Stimulated activated CD8-positive, alpha-beta memory T cell treated with anti-CD3 and anti-CD28 coated beads, Interleukin-15, amount 100 ng/mL, for 4 hours (primary cell): ENCODE data around the gene TOMM20.

Experiments
- DNase-seq, 2 donors: peaks; one replicate each; pipeline ENCODE4 v3.0.0-alpha.2; 2020; ENCODE audit warnings: low read depth in 2 of 2

Gene TOMM20

DNA sequence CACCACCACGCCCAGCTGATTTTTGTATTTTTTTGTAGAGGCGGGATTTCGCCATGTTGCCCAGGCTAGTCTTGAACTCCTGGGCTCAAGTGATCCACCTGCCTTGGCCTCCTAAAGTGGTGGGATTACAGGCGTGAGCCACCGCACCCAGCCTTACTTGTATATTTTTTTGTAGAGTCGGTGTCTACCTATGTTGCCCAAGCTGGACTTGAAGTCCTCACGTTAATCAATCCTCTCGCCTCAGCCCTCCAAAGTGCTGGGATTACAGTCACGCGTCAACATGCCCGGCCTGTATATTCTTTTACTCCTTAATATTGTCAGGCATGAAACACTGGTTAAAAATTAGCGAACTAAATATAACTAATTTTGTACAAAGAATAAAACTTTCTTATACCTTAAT is 5.5 kb upstream of the TOMM20 start:
- no peak for DNase-seq

DNA sequence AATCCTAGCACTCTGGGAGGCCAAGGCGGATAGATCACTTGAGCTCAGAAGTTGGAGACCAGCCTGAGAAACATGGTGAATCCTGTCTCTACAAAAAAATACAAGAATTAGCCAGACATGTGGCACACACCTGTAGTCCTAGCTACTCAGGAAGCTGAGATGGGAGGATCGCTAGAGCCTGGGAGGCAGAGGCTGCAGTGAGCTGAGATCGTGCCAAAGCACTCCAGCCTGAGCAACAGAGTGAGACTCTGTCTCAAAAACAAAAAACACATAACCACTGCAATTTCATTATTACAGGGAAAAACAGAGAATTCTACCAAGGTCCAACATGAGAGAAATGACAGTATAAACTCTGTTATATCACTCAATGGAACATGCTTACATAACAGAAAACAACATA is 4.4 kb upstream of the TOMM20 start:
- DNase-seq: no peak

DNA sequence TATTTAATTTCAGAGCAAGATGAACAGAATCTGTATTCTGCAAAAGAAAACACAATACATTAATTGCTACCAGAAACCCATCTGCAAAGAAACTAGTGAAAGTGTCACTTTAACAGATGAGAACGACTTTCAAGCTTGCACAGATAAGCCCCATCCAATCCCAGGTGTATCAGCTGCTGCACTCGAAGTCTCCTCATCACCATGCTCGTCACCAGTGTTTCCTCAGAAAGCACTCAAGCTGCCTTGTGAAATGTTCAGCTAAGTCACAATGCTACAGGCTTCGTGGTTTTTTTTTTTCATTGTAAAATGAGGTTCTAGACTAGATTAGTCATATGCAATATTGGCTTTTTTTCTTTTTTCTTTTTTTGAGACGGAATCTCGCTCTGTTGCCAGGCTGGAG is 3.3 kb upstream of the TOMM20 start:
- DNase-seq: no peak

DNA sequence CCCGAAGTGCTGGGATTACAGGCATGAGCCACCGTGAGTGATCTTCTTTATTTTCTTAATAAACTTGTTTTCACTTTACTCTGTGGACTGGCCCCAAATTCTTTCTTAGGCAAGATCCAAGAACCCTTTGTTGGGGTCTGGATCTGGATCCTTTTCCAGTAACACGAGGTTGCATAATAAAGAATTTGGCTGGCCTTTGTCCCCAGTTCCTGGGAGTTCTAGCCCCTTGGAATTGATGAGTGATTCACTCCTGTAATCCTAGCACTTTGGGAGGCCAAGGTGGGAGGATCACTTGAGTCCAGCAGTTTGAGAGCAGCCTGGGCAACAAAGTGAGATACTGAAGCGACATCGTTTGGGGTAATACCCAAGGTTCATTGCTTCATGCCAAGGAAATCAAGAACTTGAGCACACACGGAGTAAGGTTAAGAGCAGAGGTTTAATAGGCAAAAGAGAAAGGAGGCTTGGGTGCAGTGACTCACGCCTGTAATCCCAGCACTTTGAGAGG is 2.2 kb upstream of the TOMM20 start:
- DNase-seq: no peak

DNA sequence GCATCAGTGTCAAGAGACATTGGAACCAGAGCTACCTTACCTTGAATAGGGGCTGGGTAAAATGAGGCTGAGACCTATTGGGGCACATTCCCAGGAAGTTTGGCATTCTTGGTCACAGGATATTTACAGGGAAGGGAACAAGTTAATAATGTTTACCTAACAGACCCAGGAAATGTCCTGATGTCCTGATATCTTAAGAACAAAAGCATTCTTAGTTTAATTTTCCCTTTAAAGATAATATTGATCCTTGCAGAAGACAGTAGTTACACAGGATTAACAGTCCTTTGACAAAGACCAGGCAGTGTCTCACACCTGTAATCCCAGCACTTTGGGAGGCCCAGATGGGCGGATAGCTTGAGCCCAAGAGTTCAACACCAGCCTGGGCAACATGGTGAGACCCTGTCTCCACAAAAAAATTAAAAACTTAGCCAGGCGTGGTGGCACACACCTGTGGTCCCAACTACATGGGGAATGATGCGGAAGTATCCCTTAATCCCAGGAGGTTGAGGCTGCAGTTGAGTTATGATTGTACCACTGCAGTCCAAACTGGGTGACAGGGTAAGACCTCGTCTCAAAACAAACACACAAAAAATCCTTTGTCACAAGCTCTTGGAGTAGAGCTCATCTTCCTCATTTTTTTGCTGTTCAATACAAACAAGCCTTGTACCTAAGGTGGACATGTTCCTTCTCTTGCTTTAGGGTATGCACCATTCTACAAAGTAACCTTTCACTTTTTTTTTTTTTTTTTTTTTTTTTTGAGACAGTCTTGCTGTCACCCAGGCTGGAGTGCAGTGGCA is 1.3 kb upstream of the TOMM20 start:
- no peak for DNase-seq

DNA sequence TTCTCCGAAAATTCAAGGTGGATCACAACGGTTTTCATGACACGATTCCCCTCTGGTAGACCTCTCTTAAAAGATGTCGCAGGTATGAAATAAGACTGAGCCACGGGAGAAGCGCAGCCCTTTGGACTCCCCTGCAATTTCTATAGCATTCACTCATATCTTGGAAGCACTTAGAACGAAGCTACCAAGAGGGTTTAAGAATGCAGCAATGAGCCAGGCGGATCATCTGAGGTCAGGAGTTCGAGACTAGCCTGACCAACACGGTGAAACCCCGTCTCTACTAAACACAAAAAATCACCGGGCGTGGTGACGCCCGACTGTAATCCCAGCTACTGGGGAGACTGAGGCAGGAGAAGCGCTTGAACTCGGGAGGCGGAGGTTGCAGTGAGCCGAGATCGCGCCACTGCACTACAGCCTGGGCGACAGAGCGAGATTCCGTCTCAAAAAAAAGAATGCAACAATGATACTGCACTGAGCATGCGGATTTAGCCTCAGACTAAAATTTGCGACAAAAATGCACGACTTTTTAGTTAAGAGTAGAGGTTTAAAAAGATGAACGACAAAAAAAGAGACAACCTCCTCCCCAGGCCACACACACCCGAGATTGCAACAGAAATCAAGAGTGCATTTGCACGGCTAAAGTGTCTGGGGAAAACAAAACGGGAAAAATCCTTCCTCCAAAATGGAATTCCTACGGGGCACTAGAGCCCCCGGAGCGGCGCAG is 743 bp downstream of the TOMM20 start:
- DNase-seq: no peak

DNA sequence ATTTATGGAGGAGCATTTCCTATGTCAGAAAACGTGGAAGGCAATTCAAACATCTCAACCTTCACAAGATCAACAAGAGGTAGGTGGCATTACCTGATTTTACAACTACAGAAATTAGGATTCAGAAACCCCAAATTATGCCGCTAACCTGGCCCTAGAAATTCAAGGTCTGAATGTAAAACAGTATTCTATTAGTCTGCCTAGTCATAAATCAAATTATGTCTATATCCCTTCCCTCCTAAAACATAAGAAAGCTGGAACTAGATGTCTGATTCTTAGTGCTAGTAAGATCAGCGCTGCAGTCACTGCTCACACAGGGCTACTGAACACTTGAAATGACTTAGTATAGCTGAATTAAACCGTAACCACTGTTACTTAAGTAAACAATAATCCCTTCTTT is 1.4 kb downstream of the TOMM20 start:
- no peak for DNase-seq

DNA sequence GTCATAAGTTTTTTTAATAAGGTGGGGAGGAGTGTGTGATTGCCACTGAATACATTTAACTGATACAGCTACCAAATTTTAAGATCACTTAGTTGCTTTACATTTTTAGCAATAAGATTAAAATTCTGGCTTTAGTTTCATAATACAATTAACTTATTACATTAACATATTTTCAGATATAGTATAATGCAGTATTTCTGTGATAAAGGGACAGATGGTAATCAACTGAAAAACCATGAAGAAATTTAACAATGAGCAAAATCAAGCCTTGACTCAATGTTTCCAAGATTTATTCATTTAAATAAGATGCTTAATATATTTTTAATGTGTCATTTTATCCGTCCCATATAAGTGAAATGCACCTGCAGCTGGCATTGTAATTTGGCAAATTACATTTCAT is 4.0 kb downstream of the TOMM20 start:
- DNase-seq: no peak

DNA sequence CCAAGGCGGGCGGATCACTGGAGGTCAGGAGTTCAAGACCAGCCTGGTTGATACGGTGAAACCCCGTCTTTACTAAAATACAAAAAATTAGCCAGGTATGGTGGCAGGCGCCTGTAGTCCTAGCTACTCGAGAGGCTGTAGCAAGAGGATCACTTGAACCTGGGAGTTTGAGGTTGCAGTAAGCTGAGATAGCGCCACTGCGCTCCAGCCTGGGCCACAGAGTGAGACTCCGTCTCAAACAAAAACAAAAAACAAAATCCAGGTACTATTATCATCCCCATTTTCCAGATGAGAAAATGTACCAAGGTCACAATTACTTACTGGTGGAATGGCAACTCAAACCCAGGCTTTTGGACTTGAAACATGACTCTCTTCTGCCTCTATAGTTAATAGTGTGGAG is 4.5 kb downstream of the TOMM20 start:
- DNase-seq: no peak

DNA sequence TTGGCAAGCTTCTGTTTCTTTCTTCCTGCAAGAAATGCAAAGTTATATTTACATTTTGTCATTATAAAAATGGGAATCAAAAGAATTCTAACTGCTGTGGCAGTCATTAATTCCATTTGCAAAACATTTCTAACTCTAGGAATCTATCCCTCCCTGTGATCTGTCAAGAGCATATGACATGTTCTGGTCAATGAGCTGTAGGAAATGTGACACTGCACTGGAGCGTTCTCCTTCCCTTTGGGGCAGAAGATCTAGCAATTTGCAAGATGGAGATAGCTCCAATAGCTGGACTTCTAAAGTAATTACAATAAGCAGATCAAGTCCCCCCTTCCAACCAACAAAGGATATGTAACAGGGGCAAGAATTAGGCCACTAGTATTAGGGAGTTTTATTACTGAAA is 6.3 kb downstream of the TOMM20 start:
- DNase-seq: no peak

DNA sequence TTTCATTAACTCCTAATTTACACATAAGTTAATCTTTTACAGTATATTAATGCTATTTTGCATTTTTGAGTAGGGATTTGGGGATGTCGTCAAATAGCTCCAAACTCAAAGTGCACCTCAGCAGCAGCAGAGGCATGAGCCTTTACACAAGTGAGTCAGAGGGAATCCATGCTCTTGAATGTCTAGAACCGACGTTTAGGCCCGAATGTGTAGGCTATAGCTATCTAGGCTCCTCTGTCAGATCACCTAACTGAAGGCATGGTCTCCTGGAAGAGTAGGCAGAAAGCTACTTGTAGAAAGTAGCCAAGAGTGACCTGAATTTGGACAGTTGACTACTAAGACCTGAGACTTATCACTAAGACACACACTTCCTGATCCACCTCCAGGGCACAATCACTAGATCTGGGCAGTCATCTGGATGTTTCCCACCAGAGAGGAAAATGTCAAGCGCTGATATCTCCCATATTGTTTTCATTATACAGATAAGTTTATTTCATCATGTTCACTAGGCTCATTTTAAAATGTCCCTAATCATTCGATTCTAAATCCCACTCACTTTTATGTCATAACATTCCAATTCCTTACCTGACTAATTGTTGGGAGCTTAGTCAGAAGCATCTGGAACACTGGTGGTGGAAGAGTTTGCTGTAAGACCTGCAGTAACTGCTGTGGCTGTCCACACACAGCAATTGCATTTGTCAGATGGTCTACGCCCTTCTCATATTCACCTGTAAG is 15.3 kb downstream of the TOMM20 start:
- no peak for DNase-seq

DNA sequence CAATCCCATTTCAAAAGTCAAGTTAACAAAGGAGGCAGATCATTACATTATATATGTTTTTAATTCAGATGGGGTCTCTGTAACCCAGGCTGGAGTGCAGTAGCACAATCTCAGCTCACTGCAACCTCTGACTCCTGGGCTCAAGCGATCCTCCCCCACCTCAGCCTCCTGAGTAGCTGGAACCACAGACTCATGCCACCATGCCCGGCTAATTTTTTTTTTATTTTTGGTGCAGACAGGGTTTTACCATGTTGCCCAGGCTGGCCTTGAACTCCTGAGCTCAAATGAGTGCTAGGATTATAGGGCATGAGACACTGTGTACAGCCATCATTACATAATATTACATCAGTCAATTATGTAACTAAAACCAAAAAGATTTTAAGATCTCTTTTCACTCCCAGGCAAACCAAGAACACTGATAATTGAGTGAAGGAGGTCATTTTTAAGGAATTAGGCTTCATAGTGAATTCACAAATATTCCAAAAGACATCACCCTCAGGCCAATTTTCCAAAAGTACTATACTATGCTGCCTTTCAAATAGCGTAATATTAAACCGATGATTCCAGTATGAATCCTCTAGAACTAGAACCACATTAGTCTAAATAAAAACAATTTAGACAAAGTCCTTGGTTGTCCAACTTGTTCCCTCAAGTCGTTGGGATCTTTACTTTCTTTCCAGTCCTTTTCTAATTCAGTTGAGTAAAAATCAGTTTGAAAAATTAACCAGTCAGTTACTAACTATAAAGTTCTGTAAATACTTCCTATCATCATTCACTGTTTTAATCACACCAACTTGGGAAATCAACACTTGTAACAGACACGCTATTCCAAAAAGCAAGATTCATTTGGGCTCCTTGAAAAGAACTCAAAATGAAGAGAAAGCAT is 16.1 kb downstream of the TOMM20 start:
- no peak for DNase-seq

DNA sequence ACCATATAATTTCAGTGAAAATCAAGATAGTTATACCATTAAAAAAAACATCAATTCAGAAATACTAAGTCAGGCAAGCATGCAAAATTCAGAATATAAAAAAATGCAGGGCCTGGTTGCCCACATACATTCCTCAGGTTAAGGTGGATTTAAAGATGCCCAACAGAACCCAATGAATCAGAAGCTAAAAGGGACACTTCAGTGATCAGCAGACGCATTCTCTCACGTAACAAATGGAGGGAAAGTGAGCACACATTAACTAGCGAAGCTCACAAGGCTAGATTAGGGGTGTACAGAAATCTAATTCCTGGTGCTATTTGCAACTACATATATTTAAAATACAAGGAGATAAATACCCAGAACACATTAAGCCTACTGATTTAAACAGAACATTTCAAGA is 17.5 kb downstream of the TOMM20 start:
- DNase-seq: no peak

DNA sequence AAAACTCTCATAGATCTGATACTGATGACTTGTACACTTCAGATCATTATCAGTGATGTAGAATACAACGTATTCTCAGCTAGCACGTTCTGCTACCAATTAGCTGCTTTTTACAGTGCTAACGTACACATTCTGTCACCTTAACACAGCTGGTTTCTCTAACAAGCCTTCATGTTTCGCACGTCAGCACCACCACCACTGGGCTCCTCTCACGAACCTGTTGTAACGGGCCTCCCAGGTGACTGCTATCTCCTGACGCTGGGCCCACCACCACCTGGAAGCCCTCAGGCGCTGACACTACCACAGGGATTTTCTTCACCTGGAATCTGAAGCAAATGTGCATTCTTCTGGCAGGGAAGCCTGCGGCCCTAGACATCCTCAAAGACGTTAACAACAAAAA is 19.8 kb downstream of the TOMM20 start:
- DNase-seq: no peak

DNA sequence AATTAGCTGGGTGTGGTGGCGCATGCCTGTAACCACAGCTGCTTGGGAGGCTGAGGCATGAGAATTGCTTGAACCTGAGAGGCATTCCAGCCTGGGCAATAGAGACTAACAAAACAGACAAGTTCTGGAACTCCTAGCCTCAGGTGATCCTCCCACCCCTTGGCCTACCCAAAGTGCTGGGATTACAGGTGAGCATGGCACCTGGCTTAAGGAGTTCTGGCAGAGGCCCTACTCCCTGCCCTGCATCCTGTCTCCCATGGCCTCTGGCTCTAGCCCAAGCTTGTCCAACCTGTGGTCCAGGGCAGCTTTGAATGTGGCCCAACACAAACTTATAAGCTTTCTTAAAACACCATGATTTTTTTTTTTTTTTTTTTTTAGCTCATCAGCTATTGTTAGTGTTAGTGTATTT is 20.4 kb downstream of the TOMM20 start:
- DNase-seq: no peak

DNA sequence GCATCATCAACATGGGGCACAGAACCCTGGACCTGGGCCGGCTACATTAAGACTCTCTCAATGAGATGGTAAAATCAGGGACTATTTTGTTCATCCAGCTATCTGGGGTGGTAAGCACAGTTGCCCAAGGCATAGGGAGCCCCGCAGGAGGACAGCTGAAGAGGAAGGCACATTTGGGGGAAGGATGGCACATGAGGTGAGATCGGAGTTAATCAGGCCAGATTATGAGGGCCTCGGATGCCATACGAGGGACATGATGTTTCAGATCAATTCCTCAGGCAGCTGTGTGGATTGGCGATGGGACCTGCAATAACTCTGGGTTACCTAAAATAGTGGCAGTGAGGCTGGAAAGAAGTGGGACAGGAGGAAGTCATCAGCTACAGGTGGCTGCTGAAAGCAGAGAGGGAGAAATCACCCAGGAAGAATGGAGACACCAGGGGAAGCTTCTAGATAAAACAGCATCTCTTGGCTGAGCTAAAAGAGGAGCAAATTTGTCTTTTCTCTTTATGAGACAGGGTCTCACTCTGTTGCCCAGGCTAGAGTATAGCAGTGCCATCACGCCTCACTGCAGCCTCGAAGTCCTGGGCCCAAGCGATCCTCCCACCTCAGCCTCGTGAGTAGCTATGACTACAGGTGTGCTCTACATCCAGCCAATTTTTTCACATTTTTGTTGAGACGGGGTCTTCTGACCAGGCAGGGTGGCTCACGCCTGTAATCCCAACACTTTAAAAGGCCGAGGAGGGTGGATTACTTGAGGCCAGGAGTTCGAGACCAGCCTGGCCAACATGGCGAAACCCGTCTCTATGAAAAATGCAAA is 21.1 kb downstream of the TOMM20 start:
- no peak for DNase-seq

DNA sequence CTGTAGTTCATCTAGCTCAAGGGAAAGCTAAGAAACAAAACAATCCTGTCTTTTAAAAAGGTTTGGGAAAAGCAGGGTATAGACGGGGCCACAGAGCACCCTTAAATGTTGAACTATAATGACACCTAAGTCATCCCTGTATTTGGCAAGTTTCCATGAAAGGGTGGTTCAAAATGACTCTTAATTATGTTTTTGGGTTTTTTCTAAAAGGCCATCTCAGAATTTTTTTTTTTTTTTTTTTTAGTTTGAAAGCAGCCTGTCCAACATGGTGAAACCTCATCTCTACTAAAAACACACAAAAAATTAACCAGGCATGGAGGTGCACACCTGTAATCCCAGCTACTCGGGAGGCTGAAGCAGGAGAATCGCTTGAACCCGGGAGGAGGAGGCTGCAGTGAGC is 22.2 kb downstream of the TOMM20 start:
- DNase-seq: no peak

DNA sequence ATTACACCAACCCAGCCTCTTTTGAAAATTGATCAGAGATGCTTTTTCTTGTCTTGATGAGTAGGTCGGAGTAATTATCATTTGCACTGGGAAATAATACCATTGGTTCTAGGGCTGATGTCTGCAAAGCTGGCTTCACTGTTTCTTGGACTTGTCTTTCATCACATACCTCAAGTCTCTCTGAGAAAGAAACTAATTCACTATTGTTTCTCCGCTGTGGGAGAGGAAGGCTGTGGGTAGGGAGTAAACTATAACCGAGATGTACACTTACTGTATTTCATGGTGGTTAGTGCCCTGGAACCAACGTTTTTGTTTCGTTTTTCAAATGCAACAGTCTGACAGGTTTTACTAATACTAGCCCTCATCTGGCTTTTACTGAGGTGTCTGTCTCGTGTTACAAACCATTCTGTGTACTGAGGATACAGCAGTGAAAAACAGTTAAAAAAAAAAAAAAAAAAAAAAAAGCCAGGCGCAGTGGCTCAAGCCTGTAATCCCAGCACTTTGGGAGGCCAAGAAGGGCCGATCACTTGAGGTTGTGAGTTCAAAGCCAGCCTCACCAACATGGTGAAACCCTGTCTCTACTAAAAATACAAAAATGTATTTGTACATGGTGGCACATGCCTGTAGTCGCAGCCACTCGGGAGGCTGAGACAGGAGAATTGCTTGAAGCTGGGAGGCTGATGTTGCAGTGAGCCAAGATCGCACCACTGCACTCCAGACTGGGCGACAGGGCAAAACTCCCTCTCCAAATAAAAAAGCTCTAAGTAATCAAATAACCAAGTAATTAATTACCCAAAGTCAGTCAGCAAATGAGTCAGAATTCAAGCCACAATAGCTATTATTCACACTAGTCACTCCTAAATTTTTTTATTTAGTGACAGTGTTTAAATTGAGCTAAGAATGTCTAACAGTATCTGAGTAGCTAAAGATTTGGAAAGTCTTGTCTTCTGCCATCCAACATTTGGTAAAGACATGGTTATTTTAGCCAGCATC is 23.3 kb downstream of the TOMM20 start:
- no peak for DNase-seq

DNA sequence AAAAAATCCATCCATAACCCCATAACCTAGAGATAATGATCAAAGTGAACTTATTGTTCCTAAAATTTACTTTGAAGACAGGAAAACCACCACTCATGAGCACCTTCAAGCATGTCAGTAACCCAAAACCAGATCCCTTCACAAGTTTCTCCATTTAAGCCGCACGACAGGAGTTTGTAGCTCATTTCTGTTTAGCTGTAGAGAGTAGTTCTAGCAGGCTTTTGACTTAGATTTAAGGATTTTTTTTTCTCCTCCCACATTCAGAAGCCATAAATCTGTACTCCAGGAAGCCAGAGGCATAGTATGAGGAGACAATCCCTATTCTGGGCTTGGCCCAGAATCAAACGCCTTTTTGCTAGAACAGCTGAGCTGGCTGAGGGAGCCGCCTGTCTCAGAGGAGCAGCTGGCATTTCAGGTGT is 25.6 kb downstream of the TOMM20 start:
- DNase-seq: no peak

DNA sequence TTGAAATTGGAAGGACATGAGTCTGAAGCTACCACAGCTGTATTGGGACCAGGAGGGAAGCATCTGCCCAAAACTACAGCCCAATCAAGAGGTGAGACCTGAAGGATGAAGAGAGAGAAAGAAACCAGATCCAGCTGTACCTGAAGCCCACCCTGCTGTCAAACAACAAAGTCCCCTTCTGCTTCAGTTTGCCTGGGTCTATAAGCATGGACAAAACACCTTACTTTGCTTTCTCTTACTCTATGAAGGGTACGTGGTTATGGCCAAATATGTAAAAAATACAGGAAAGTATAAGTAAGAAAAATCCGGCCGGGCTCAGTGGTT is 26.4 kb downstream of the TOMM20 start:
- no peak for DNase-seq
